Left lobe of liver (tissue), 2 donors: ENCODE data around the gene TYMP. TPM values are rescaled to one million over a fixed set of nuclear protein-coding genes. Genes with fewer than 3 reads are reported as not detected.

Experiments
- ATAC-seq: fragments of 200-7000 bp; cut with Tn5 transposase; one replicate; pipeline ENCODE4 v1.9.1; 2020; ENCODE audit warnings: mild to moderate bottlenecking, moderate library complexity
- DNase-seq: peaks from one replicate; pipeline ENCODE4 v3.0.0-alpha.2; 2020; ENCODE audit warnings: low spot score
- total RNA-seq: library from RNA; stranded (reverse); gene quantifications from one replicate; pipeline ENCODE4 v1.2.1, GENCODE V29; 2021
- donor health status: DM: no; HTN: no; CAD: no; lungs with moderate emphysema.
- donor health status: DM: no; HTN: yes; CAD: no.

TYMP gene
- 80.0 TPM for total RNA-seq

GRCh38 chr22:50529897-50530579, at the start of gene TYMP:
Gene TYMP (minus strand): TSS chr22:50530012. CDS start chr22:50529709, 303 bp downstream.
- DNase-seq (peak; percentile 96), ATAC-seq (peak; percentile 51)

- ATAC-seq (no peak), DNase-seq (no peak)
Observed at GRCh38 chr22:50578776-50579310, 49.0 kb upstream of the TYMP start.

DNA sequence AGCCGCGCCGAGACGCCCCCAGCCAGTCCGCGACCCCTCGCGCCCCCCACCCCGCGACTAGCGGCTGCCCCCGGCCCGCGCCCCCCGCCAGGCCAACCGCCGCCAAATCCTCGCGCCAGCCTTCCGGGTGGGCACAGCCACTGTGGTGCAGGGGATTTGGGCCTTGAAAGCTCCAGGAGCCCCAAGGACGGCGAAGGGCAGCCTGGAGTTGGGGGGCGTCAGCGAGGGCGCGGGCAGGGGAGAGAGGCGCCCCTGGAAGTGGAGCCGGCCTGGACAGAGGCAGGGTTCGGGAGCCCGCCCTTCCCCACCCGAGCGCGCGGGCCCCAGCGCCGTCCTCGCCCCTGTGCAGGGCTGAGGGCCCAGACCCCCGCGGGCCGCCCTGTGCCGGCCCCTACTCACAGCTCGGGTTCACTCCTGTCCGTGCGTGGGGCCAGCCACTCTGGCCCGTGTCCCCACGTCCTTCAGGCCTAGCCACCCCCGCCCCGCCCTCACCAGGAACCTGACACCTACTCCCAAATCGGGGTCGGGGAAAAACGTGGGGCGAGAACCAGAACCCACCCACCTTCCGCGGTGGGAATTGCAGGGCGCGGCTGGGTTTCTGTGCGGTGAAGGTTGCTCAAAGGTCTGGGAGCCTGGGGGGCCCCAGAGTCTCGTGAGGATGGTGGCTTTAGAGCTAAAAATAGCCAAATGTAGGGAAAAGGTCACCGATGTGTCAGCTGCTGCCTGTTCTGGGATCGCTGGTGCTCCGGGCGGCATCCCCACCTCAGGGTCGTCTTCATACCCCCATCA, 48.4 kb upstream of the TYMP start, which contains the start of gene CPT1B:
CPT1B (minus strand) TSS at position 441 of the 789 bp plus-strand sequence. CDS start 512 bp downstream, outside the sequence.
- ATAC-seq: no peak
- no peak for DNase-seq

DNA sequence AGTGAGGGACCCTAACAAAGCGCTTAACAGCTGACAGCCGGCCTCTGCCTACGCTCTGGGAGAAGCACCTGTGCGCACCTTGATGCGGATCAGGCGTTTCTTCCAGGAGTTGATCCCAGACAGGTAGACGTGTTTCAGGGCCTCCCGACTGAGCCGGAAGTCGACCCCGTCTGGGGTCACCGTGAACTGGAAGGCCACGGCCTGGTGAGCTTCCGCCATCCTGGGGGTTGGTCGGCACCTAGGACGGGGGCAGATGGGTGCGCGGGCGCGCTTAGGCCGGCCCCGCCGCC, 47.8 kb upstream of the TYMP start:
- ATAC-seq: no peak
- DNase-seq: no peak

DNA sequence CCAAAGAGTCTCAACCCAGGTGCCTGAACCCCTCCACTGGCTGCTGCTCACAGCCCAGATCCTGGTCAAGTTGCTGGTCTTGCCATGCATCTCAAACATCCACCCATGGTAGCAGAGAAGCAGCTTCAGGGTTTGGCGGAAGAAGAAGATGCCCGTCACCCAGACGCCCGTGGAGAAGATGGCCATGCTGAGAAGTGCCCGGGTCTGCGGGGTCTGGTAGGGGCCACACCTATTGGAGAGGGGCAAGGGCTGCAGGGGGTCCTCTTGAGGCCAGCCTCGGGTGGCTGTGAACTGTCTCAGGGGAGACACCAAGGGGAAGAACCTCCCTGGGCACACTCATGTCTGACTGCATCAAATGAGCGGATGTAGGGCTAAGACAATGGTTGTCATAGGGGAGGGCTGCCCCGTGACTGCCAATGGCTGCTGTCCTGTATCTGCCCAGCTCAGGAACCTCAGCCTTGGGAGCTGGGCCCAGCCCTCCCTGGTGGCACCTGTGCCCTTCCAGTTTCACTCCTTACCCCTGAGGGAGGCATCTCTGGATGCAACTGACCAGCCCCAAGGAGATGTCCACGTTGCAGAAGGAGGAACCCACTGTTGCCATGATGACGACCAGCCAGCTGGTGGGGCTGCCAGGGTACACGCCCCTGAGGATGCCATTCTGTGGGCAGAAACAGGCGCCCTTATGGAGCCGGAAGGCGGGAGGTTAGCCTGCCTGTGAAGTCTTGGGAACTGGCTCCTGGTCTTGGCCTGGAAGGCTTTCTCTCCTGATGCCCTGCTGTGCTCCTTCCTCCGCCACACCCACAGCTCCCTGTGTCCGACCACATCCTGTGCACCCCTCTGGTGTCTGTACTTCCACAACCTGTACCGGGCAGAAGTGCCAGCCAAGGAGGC, 47.2 kb upstream of the TYMP start:
- ATAC-seq: no peak
- no peak for DNase-seq

GRCh38 chr22:50576070-50576469, 46.3 kb upstream of the TYMP start:
- peak; percentile 52 for ATAC-seq
- no peak for DNase-seq

- ATAC-seq: no peak
- DNase-seq: no peak
Observed at GRCh38 chr22:50575426-50575941, 45.7 kb upstream of the TYMP start.

- no peak for ATAC-seq
Observed at GRCh38 chr22:50574383-50574755, 44.6 kb upstream of the TYMP start.

DNA sequence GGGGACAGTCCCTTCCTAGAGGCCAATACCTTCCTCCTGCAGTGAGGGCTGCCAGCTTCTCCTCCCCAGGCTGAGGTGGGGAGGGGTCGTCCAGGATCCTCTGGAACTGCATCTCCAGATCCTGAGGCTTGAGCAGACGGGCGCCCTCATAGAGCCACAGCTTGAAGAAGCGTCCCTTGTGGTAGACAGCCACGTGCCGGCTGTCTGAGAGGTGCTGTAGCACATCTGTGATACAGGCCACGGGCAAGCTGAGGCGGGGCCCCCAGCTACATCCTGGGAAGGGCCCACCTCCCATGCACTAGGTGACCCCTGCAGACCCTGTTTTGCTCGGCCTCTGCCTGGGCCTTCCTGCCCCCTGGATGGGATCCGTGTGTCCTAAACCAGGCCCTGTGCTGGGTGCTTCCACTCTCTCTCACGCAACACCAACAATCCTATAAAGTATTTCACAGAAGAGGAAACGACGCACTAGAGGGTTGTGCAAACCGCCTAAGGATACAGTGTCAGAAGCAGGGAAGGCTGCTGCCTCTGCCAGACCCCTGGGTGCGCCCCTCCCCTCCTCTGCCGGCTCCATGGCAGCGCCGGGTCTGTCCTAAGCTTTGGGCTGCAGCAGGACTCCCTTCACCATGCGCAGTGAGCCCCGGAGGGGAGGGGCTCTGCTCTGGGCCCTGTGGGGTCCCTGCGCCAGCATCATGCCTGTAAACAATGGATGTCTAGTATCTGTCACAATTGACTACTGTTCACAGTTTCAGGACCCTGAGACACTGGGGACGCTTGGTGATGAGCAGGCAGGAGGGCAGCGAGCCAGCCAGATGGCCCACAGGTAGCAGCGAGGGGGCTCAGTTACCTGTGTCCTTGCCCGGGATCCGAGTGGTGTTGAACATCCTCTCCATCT, 43.9 kb upstream of the TYMP start:
- no peak for DNase-seq
- ATAC-seq: no peak

More at GRCh38 chr22:50574383-50574755, 44.6 kb upstream of the TYMP start:
- no peak for DNase-seq

GRCh38 chr22:50572965-50573364, 43.2 kb upstream of the TYMP start:
- DNase-seq: no peak

GRCh38 chr22:50571264-50572175, 41.7 kb upstream of the TYMP start:
- ATAC-seq: no peak
- no peak for DNase-seq

More at GRCh38 chr22:50572965-50573364, 43.2 kb upstream of the TYMP start:
- ATAC-seq: no peak

DNA sequence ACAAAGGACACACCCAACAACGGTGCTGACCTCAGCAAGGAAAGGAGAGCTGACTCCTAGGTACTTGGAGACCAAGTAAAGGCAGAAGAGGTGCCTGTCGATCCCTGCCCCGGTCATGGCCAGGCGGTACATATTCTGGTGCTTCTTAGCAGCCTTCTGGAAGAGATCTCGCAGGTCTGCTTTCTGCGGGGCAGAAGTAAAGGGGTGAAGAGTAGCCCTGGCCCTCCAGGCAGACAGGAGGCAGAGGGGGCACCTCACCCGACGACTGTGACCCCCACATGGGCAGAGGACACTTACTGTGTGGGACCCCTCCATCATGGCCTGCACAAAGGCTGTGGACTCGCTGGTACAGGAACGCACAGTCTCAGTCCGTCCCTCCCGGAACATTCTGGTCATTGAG, 41.0 kb upstream of the TYMP start:
- DNase-seq (no peak), ATAC-seq (no peak)

GRCh38 chr22:50569896-50570535, 40.2 kb upstream of the TYMP start:
- DNase-seq (no peak), ATAC-seq (no peak)

GRCh38 chr22:50569041-50569459, 39.2 kb upstream of the TYMP start:
- ATAC-seq (peak; percentile 75), DNase-seq (peak; percentile 92)

GRCh38 chr22:50568626-50569025, 38.8 kb upstream of the TYMP start:
- DNase-seq (peak; percentile 81), ATAC-seq (peak; percentile 74)

DNA sequence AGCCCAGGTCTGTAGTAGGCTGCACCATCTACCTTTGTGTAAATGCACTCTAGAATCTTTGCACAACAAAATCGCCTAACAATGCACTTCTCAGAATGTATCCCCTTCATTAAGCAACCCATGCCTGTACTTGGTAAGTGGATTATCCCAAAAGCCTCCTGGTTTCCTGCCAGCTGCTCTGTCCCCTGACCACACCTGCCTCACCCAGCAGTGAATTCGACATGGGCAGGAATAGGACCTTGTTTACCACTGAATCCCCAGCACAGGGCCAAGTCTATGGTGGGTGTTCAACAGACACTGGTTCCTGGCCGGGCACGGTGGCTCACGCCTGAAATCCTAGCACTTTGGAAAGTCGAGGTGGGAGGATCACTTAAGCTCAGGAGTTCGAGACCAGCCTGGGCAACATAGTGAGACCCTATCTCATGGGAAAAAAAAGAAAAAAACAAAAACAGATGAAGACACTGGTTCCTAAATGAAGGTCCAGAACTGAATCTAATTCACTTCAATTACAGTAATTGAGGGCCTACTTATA, 38.0 kb upstream of the TYMP start:
- ATAC-seq (no peak), DNase-seq (no peak)

GRCh38 chr22:50564289-50564688, 34.5 kb upstream of the TYMP start:
- no peak for ATAC-seq
- no peak for DNase-seq
